Measurements from ENCODE around the gene GRN.

DNA sequence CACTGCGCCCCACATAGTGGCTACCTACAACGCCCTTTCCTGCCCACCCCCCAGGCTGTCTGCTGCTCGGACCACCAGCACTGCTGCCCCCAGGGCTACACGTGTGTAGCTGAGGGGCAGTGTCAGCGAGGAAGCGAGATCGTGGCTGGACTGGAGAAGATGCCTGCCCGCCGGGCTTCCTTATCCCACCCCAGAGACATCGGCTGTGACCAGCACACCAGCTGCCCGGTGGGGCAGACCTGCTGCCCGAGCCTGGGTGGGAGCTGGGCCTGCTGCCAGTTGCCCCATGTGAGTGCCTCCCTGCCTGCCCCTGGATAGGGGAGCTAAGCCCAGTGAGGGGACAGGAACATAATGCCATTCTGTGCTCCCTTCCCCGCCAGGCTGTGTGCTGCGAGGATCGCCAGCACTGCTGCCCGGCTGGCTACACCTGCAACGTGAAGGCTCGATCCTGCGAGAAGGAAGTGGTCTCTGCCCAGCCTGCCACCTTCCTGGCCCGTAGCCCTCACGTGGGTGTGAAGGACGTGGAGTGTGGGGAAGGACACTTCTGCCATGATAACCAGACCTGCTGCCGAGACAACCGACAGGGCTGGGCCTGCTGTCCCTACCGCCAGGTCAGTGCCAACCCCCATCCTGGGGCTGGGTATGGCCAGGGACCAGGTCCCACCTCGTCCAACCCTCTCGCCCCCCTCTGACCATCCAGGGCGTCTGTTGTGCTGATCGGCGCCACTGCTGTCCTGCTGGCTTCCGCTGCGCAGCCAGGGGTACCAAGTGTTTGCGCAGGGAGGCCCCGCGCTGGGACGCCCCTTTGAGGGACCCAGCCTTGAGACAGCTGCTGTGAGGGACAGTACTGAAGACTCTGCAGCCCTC is 7.1 kb downstream of the GRN start:
- TF ChIP-seq, protein P1, sequence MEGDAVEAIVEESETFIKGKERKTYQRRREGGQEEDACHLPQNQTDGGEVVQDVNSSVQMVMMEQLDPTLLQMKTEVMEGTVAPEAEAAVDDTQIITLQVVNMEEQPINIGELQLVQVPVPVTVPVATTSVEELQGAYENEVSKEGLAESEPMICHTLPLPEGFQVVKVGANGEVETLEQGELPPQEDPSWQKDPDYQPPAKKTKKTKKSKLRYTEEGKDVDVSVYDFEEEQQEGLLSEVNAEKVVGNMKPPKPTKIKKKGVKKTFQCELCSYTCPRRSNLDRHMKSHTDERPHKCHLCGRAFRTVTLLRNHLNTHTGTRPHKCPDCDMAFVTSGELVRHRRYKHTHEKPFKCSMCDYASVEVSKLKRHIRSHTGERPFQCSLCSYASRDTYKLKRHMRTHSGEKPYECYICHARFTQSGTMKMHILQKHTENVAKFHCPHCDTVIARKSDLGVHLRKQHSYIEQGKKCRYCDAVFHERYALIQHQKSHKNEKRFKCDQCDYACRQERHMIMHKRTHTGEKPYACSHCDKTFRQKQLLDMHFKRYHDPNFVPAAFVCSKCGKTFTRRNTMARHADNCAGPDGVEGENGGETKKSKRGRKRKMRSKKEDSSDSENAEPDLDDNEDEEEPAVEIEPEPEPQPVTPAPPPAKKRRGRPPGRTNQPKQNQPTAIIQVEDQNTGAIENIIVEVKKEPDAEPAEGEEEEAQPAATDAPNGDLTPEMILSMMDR (IDR thresholded peaks at IDR 0.05), result no peak
- TF ChIP-seq POLR2A (IDR thresholded peaks at IDR 0.05), result no peak
